HAP-1 (cell line): ENCODE results near the gene SLC33A1.
"Not testable (repeated sequence)": the region's sequence is repeated elsewhere in the genome, so short reads cannot be mapped to it uniquely, and the experiment has no call there.

Source experiments
- DNase-seq, 2 experiments: peaks; one replicate each; pipeline ENCODE4 v3.0.0-alpha.2; 2016 to 2020; ENCODE audit warnings: low spot score in 2 of 2
- H3K27me3 ChIP-seq: fragments of 250-450 bp; sonication (Bioruptor Pico); 2 replicates; pipeline ENCODE4 v1.5.1; 2020; ENCODE audit warnings: low read depth, mild to moderate bottlenecking, moderate library complexity
- H3K36me3 ChIP-seq: fragments of 250-450 bp; sonication (Bioruptor Pico); replicated peaks from 2 replicates; pipeline ENCODE4 v1.5.1; 2020; ENCODE audit warnings: mild to moderate bottlenecking
- H3K4me1 ChIP-seq: fragments of 250-450 bp; sonication (Bioruptor Pico); 2 replicates; pipeline ENCODE4 v1.5.1; 2020; ENCODE audit warnings: mild to moderate bottlenecking
- H3K4me3 ChIP-seq: fragments of 250-450 bp; sonication (Bioruptor Pico); 2 replicates; pipeline ENCODE4 v1.5.1; 2020; ENCODE audit warnings: mild to moderate bottlenecking, moderate library complexity
- H3K9me3 ChIP-seq: fragments of 250-450 bp; sonication (Bioruptor Pico); 2 replicates; pipeline ENCODE4 v1.5.1; 2020; ENCODE audit warnings: mild to moderate bottlenecking, moderate library complexity
- in situ Hi-C: fragments of 300-500 bp; cut with MboI; formaldehyde crosslinking; loops from 3 replicates; pipeline ENCODE4 v1.14.3; 2020; ENCODE audit warnings: low sequenced_read_pairs, inconsistent platforms, mixed read lengths

SLC33A1 gene

GRCh38 chr3:155872904-155873646 is 18.8 kb upstream of the SLC33A1 start:
- in situ Hi-C loops = loop anchor here (25.0 kb wide), 1 partner anchor 511 kb away; no protein-coding TSS in a partner anchor
- Histone ChIP-seq H3K27me3 (no peaks in the 10 kb centered on the region), H3K9me3 (no peaks in the 10 kb centered on the region), H3K4me1 (peaks cover 18% of the 10 kb centered on the region), H3K36me3 (peaks cover 7% of the 10 kb centered on the region; the same call in 1 of the 2 replicates), H3K4me3 (peak overlapping the region; percentile 97)
- no peak for DNase-seq

- H3K9me3 ChIP-seq = no peaks in the 10 kb centered on the region
- peaks cover 18% of the 10 kb centered on the region for H3K4me1 ChIP-seq
- no peak for DNase-seq
- no peaks in the 10 kb centered on the region for H3K27me3 ChIP-seq
- peak overlapping the region; percentile 97 for H3K4me3 ChIP-seq
- in situ Hi-C loops = loop anchor here (25.0 kb wide), 1 partner anchor 509 kb away; no protein-coding TSS in a partner anchor
- H3K36me3 ChIP-seq = peaks cover 7% of the 10 kb centered on the region; the same call in 1 of the 2 replicates
Measured at GRCh38 chr3:155871746-155872158, 17.5 kb upstream of the SLC33A1 start.

- H3K9me3 ChIP-seq = no peaks in the 10 kb centered on the region
- H3K27me3 ChIP-seq = no peaks in the 10 kb centered on the region
- in situ Hi-C loops = loop anchor here (25.0 kb wide), 1 partner anchor 509 kb away; no protein-coding TSS in a partner anchor
- peaks cover 7% of the 10 kb centered on the region; the same call in 1 of the 2 replicates for H3K36me3 ChIP-seq
- DNase-seq = peak; percentile 10 to 65
- peak overlapping the region; percentile 97 for H3K4me3 ChIP-seq
- H3K4me1 ChIP-seq = peaks cover 18% of the 10 kb centered on the region
Measured at GRCh38 chr3:155870945-155871745, 16.9 kb upstream of the SLC33A1 start.

- Histone ChIP-seq H3K4me3 (peak within 1 kb of the TSS; percentile 97), H3K4me1 (peaks cover 18% of the 10 kb centered on the region), H3K9me3 (no peaks in the 10 kb centered on the region), H3K36me3 (peaks cover 7% of the 10 kb centered on the region; the same call in 1 of the 2 replicates), H3K27me3 (no peaks in the 10 kb centered on the region)
- in situ Hi-C loops = loop anchor here (25.0 kb wide), 1 partner anchor 508 kb away; no protein-coding TSS in a partner anchor
- peak; percentile 94 to 96 for DNase-seq
Measured at GRCh38 chr3:155870133-155870944, 16.1 kb upstream of the SLC33A1 start, which contains the start of gene GMPS. GMPS (plus strand) TSS chr3:155870650; CDS start chr3:155870871, 221 bp downstream.

- in situ Hi-C loops = loop anchor here (25.0 kb wide), 1 partner anchor 507 kb away; no protein-coding TSS in a partner anchor
- no peak for DNase-seq
- Histone ChIP-seq H3K9me3 (no peaks in the 10 kb centered on the region), H3K4me1 (peaks cover 18% of the 10 kb centered on the region), H3K27me3 (no peaks in the 10 kb centered on the region), H3K36me3 (peaks cover 7% of the 10 kb centered on the region; the same call in 1 of the 2 replicates), H3K4me3 (peak overlapping the region; percentile 97)
Measured at GRCh38 chr3:155869691-155870090, 15.5 kb upstream of the SLC33A1 start.

GRCh38 chr3:155863072-155863784 is 9.0 kb upstream of the SLC33A1 start:
- no peaks in the 10 kb centered on the region for H3K27me3 ChIP-seq
- H3K36me3 ChIP-seq = no peaks in the 10 kb centered on the region
- H3K9me3 ChIP-seq = no peaks in the 10 kb centered on the region
- H3K4me3 ChIP-seq = no peak overlapping the region
- H3K4me1 ChIP-seq = no peaks in the 10 kb centered on the region
- in situ Hi-C loops = loop anchor here (25.0 kb wide), 1 partner anchor 501 kb away; no protein-coding TSS in a partner anchor
- no peak for DNase-seq

GRCh38 chr3:155862290-155862982 is 8.2 kb upstream of the SLC33A1 start:
- in situ Hi-C loops = loop anchor here (25.0 kb wide), 1 partner anchor 500 kb away; no protein-coding TSS in a partner anchor
- not testable (repeated sequence) for H3K4me1 ChIP-seq, H3K4me3 ChIP-seq, H3K36me3 ChIP-seq, H3K9me3 ChIP-seq, DNase-seq, H3K27me3 ChIP-seq

GRCh38 chr3:155861476-155862183 is 7.4 kb upstream of the SLC33A1 start:
- in situ Hi-C loops = loop anchor here (25.0 kb wide), 1 partner anchor 499 kb away; no protein-coding TSS in a partner anchor
- DNase-seq = no peak

GRCh38 chr3:155860424-155860823 is 6.2 kb upstream of the SLC33A1 start:
- DNase-seq, H3K4me3 ChIP-seq, H3K4me1 ChIP-seq, H3K27me3 ChIP-seq, H3K36me3 ChIP-seq, H3K9me3 ChIP-seq: not testable (repeated sequence)
- in situ Hi-C loops = loop anchor here (25.0 kb wide), 1 partner anchor 498 kb away; no protein-coding TSS in a partner anchor

More at GRCh38 chr3:155861476-155862183, 7.4 kb upstream of the SLC33A1 start:
- Histone ChIP-seq H3K4me1 (no peaks in the 10 kb centered on the region), H3K9me3 (no peaks in the 10 kb centered on the region), H3K36me3 (no peaks in the 10 kb centered on the region), H3K4me3 (no peak overlapping the region), H3K27me3 (no peaks in the 10 kb centered on the region)

- Histone ChIP-seq H3K27me3 (no peaks in the 10 kb centered on the region), H3K4me1 (peaks cover 5% of the 10 kb centered on the region), H3K9me3 (no peaks in the 10 kb centered on the region), H3K4me3 (no peak overlapping the region), H3K36me3 (no peaks in the 10 kb centered on the region)
- in situ Hi-C loops = loop anchor here (10.0 to 25.0 kb wide), 2 partner anchors 115 to 498 kb away; partner anchors contain the start of gene PLCH1
- DNase-seq = no peak
Measured at GRCh38 chr3:155859859-155860258, 5.6 kb upstream of the SLC33A1 start.
